Endothelial cell of umbilical vein (primary cell): Measurements from ENCODE around the gene RASL11A. TPM values are rescaled to one million over a fixed set of nuclear protein-coding genes. Genes with fewer than 3 reads are reported as not detected.

Experiments used
- BruUV-seq: library from RNA; stranded (reverse); fragments of 400-500 nt; replicated peaks from 2 replicates; lab custom pipeline; 2021; lab: Mats Ljungman, UMichigan
- CTCF ChIA-PET: fragments of 300-600, 350-600 bp; sonication (Branson Sonifier 250); formaldehyde crosslinking; loops from one replicate; lab custom pipeline; 2021; ENCODE audit warnings: antibody characterized with exemption, inconsistent platforms; lab: Charles Lee
- POLR2A ChIA-PET: fragments of 300-600, 350-600 bp; sonication (Branson Sonifier 250); formaldehyde crosslinking; loops from one replicate; lab custom pipeline; 2021; ENCODE audit warnings: antibody characterized with exemption, inconsistent platforms; lab: Charles Lee
- DNase-seq: peaks from one replicate; pipeline ENCODE4 v3.0.0-alpha.2; 2011; ENCODE audit warnings: low read depth, low spot score
- FAIRE-seq: peaks from 2 replicates; lab custom pipeline; 2011; peaks lifted over from hg19 to GRCh38; lab: Jason Lieb, UNC
- H2AFZ ChIP-seq: 2 replicates; pipeline ENCODE4 v1.6.0; 2012; ENCODE audit warnings: low read depth, low read length, control low read depth, inconsistent platforms
- H3K27ac ChIP-seq: 2 replicates; pipeline ENCODE4 v1.5.1; 2011; ENCODE audit warnings: low read depth, mild to moderate bottlenecking, control low read depth, low read length, moderate library complexity; ENCODE audit not compliant: insufficient read depth
- H3K27me3 ChIP-seq, 2 experiments: 2 replicates each; pipeline versions ENCODE4 v1.6.0 to v1.6.1; 2011; ENCODE audit warnings: low read length in 2 of 2, mixed read lengths in 1 of 2; ENCODE audit not compliant: control insufficient read depth in 2 of 2, insufficient read depth in 2 of 2
- H3K36me3 ChIP-seq, 2 experiments: 2 replicates in 1 of 2; 3 replicates in 1 of 2; pipeline ENCODE4 v1.5.1; 2011; ENCODE audit warnings: low read length in 2 of 2, mild to moderate bottlenecking in 1 of 2, moderate library complexity in 1 of 2; ENCODE audit not compliant: control insufficient read depth in 2 of 2, insufficient read depth in 2 of 2; ENCODE audit errors: extremely low read depth in 1 of 2
- H3K4me1 ChIP-seq: 3 replicates; pipeline ENCODE4 v1.5.1; 2011; ENCODE audit warnings: mild to moderate bottlenecking, low read length; ENCODE audit not compliant: control insufficient read depth, insufficient read depth; ENCODE audit errors: extremely low read depth
- H3K4me2 ChIP-seq: 2 replicates; pipeline ENCODE4 v1.6.1; 2011; ENCODE audit warnings: low read length, control low read depth, mixed read lengths; ENCODE audit not compliant: insufficient read depth
- H3K4me3 ChIP-seq, 3 experiments: fragments of 200-600 bp in 1 of 3; sonication (generic), shearing (Covaris generic) in 1 of 3; replicated peaks in 1 of 3; 2 replicates each; pipeline ENCODE4 v1.5.1; 2011 to 2016; ENCODE audit warnings: control low read depth in 3 of 3, low read length in 3 of 3, mild to moderate bottlenecking in 2 of 3, inconsistent platforms in 1 of 3, low read depth in 1 of 3, moderate library complexity in 1 of 3; ENCODE audit not compliant: insufficient read depth in 1 of 3
- H3K79me2 ChIP-seq: 2 replicates; pipeline ENCODE4 v1.6.0; 2012; ENCODE audit warnings: low read length, inconsistent platforms; ENCODE audit not compliant: control insufficient read depth, insufficient read depth
- H3K9ac ChIP-seq: replicated peaks from 2 replicates; pipeline ENCODE3; 2011; ENCODE audit warnings: low read length, control low read depth; ENCODE audit not compliant: insufficient read depth; ENCODE audit errors: extremely low read depth
- H3K9me1 ChIP-seq: replicated peaks from 3 replicates; pipeline ENCODE4 v1.6.0; 2011; ENCODE audit warnings: mild to moderate bottlenecking, low read length; ENCODE audit not compliant: control insufficient read depth, insufficient read depth; ENCODE audit errors: extremely low read depth
- H3K9me3 ChIP-seq: replicated peaks from 2 replicates; pipeline ENCODE4 v1.5.1; 2012; ENCODE audit warnings: low read length, inconsistent platforms; ENCODE audit not compliant: control insufficient read depth, insufficient read depth
- H4K20me1 ChIP-seq: replicated peaks from 2 replicates; pipeline ENCODE3; 2011; ENCODE audit warnings: mild to moderate bottlenecking, low read length; ENCODE audit not compliant: control insufficient read depth, insufficient read depth; ENCODE audit errors: extremely low read depth
- EZH2 ChIP-seq: IDR thresholded peaks from 2 replicates; pipeline ENCODE4 v1.6.1; 2012; ENCODE audit warnings: borderline replicate concordance, low read depth, mild to moderate bottlenecking, moderate library complexity, low read length, inconsistent platforms; ENCODE audit not compliant: severe bottlenecking
- FOS ChIP-seq: IDR thresholded peaks from 2 replicates; pipeline ENCODE4 v1.6.1; 2011; ENCODE audit warnings: mild to moderate bottlenecking, low read length, moderate library complexity, borderline replicate concordance; ENCODE audit not compliant: insufficient read depth
- GATA2 ChIP-seq: IDR thresholded peaks from 2 replicates; pipeline ENCODE4 v1.7.0; 2011; ENCODE audit warnings: low read depth, mild to moderate bottlenecking, moderate library complexity, mixed read lengths, low read length; ENCODE audit not compliant: insufficient read length, insufficient read depth
- JUN ChIP-seq: IDR thresholded peaks from 2 replicates; pipeline ENCODE4 v1.6.1; 2011; ENCODE audit warnings: borderline replicate concordance, low read depth; ENCODE audit not compliant: insufficient read length, insufficient read depth
- MYC ChIP-seq: IDR thresholded peaks from one replicate; pipeline ENCODE4 v1.6.1; 2011; ENCODE audit warnings: mild to moderate bottlenecking, low read depth, low read length
- POLR2A ChIP-seq: IDR thresholded peaks from 2 replicates; pipeline ENCODE4 v1.6.1; 2012; ENCODE audit warnings: low read depth, mild to moderate bottlenecking, control low read depth, low read length
- POLR2AphosphoS5 ChIP-seq: IDR thresholded peaks from 2 replicates; pipeline ENCODE4 v1.6.1; 2012; ENCODE audit warnings: low read depth, mild to moderate bottlenecking, control low read depth, low read length, moderate library complexity; ENCODE audit not compliant: insufficient read depth
- dilution Hi-C: fragments of 300-500 bp; cut with MboI; formaldehyde crosslinking; loops from one replicate; pipeline ENCODE4 v1.15.0; 2019; ENCODE audit warnings: low sequenced_read_pairs; ENCODE audit not compliant: extremely low pct_ligation_motif_present
- intact Hi-C: fragments of 100-400 bp; cut with micrococcal nuclease; formaldehyde crosslinking; loops from one replicate; pipeline ENCODE4 v1.10.0; 2022
- polyA plus RNA-seq, 4 experiments: library from polyadenylated mRNA; depleted of rRNA in 3 of 4; stranded (reverse) in 3 of 4; unstranded in 1 of 4; fragments of >200 nt; gene quantifications; 2 replicates each; pipeline versions ENCODE4 v1.2.1 to v1.2.3, GENCODE V29; 2011 to 2012; ENCODE audit warnings: missing spikeins in 1 of 4
- total RNA-seq: library from RNA; stranded (reverse); gene quantifications from 2 replicates; pipeline ENCODE4 v1.2.3, GENCODE V29; 2021
- TF ChIP-seq, protein P1 (sequence below): IDR thresholded peaks from 2 replicates; pipeline ENCODE4 v1.6.1; 2011; ENCODE audit not compliant: insufficient read depth, insufficient read length
- TF ChIP-seq, protein P2 (sequence below), 2 donors: IDR thresholded peaks; 1 replicate in 1 of 2; 2 replicates in 1 of 2; pipeline ENCODE4 v1.5.1; 2011; ENCODE audit warnings: low read length in 2 of 2, mild to moderate bottlenecking in 2 of 2, moderate library complexity in 2 of 2, control low read depth in 1 of 2, inconsistent platforms in 1 of 2, low read depth in 1 of 2; ENCODE audit not compliant: insufficient read depth in 1 of 2; ENCODE audit errors: extremely low read depth in 1 of 2

RASL11A gene
- total and polyA plus RNA-seq, 2 donors (not counting 3 experiments of a cell fraction or from before 2014, with no cell fraction given): 1.2 to 1.3 TPM

DNA sequence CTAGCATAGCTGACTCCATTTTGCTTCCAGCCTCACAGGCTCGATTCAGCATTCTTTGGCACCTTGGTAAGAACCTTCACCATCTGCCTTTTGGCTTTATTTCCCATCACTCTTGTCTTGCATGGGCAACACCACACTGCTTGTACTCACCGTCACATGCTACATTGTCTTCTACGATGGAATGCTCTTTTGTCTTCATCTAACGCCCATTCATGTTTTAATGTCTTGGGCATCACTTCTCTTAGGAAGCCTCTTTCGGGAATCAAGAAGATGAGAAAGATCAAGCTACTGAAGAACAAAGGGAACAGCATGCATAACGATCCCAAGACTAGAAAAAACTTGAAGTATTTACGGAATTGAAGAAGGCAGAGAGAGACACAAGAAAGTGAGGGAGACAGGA, 25.0 kb upstream of the RASL11A start:
- Histone ChIP-seq H3K4me1 (peaks cover 5% of the 10 kb centered on the region), H3K27ac (no peak overlapping the region), H4K20me1 (no peaks in the 10 kb centered on the region), H3K9me3 (no peaks in the 10 kb centered on the region), H3K9ac (no peak overlapping the region), H3K4me2 (no peak overlapping the region), H2AFZ (no peak overlapping the region), H3K4me3 (no peak overlapping the region), H3K79me2 (no peaks in the 10 kb centered on the region), H3K27me3 (no peaks in the 10 kb centered on the region), H3K9me1 (no peaks in the 10 kb centered on the region), H3K36me3 (no peaks in the 10 kb centered on the region)
- no peak for DNase-seq
- intact Hi-C loops: no loop called here
- TF ChIP-seq POLR2A (no peak), POLR2AphosphoS5 (no peak), FOS (no peak), MYC (no peak), JUN (no peak), GATA2 (no peak), EZH2 (no peak)
- TF ChIP-seq, protein P1, sequence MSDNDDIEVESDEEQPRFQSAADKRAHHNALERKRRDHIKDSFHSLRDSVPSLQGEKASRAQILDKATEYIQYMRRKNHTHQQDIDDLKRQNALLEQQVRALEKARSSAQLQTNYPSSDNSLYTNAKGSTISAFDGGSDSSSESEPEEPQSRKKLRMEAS: no peak
- TF ChIP-seq, protein P2, sequence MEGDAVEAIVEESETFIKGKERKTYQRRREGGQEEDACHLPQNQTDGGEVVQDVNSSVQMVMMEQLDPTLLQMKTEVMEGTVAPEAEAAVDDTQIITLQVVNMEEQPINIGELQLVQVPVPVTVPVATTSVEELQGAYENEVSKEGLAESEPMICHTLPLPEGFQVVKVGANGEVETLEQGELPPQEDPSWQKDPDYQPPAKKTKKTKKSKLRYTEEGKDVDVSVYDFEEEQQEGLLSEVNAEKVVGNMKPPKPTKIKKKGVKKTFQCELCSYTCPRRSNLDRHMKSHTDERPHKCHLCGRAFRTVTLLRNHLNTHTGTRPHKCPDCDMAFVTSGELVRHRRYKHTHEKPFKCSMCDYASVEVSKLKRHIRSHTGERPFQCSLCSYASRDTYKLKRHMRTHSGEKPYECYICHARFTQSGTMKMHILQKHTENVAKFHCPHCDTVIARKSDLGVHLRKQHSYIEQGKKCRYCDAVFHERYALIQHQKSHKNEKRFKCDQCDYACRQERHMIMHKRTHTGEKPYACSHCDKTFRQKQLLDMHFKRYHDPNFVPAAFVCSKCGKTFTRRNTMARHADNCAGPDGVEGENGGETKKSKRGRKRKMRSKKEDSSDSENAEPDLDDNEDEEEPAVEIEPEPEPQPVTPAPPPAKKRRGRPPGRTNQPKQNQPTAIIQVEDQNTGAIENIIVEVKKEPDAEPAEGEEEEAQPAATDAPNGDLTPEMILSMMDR (IDR thresholded peaks at IDR 0.05; ENCODE audit: extremely low read depth in 1 of 2, insufficient read depth in 1 of 2, low read depth in 1 of 2, low read length in 2 of 2): no peak
- FAIRE-seq: no peak
- ChIA-PET CTCF (interaction anchor here (1.8 kb wide), 1 partner anchor 25 kb away, joined by 5 read pairs; the partner anchor contains the start of gene RASL11A), POLR2A (no interaction called here)
- dilution Hi-C loops: no loop called here
- BruUV-seq: no TSS peak
